GM23338 (cell line): ENCODE data around the gene INO80B.
A peak's percentile ranks its signal among the peaks of the same experiment; 100 is the strongest.

Experiments used
- EZH2phosphoT487 ChIP-seq: fragments of 200-600 bp; sonication (generic); IDR thresholded peaks from one replicate; pipeline ENCODE4 v1.8.1; 2018; ENCODE audit warnings: antibody characterized with exemption; ENCODE audit not compliant: unreplicated experiment
- JUNB ChIP-seq: IDR thresholded peaks from one replicate; pipeline ENCODE4 v1.6.1; 2016; ENCODE audit warnings: antibody characterized with exemption; ENCODE audit not compliant: unreplicated experiment
- NANOG ChIP-seq: IDR thresholded peaks from 2 replicates; pipeline ENCODE4 v1.6.1; 2016; ENCODE audit warnings: antibody characterized with exemption, borderline replicate concordance
- POLR2AphosphoS5 ChIP-seq: IDR thresholded peaks from 2 replicates; pipeline ENCODE4 v1.6.1; 2016; ENCODE audit warnings: antibody characterized with exemption, low read depth
- STAT1 ChIP-seq: IDR thresholded peaks from one replicate; pipeline ENCODE4 v1.6.1; 2016; ENCODE audit warnings: antibody characterized with exemption; ENCODE audit not compliant: unreplicated experiment
- TF ChIP-seq, protein P1 (sequence below), 2 experiments: fragments of 200-600 bp in 1 of 2; sonication (generic) in 1 of 2; conservative IDR thresholded peaks; 2 replicates each; pipeline versions ENCODE4 v1.5.1 to v1.6.1; 2016 to 2017; ENCODE audit warnings: antibody characterized with exemption in 2 of 2, low read depth in 2 of 2, mild to moderate bottlenecking in 2 of 2, moderate library complexity in 1 of 2
- TF ChIP-seq, protein P2 (sequence below): IDR thresholded peaks from one replicate; pipeline ENCODE4 v1.6.1; 2018; ENCODE audit warnings: antibody characterized with exemption; ENCODE audit not compliant: unreplicated experiment

DNA sequence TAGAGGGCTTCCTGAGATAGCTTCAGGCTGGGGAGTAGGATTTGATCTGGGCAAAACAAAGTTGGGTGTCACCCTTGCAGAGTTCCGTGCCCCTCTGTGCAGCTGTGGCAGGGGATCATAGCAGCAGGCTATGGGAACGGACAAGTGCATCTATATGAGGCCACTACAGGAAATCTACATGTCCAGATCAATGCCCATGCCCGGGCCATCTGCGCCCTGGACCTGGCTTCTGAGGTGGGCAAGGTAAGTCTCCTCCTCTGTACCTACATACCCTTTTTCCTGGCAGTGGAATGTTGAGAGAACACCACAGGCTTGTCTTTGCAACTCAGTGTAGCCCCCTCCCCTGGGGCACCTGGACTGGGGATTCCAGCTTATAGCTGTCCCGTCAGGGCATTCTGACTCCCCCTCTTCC, 29.9 kb upstream of the INO80B start:
- peak; percentile 38 for TF ChIP-seq POLR2AphosphoS5
- TF ChIP-seq, protein P1, sequence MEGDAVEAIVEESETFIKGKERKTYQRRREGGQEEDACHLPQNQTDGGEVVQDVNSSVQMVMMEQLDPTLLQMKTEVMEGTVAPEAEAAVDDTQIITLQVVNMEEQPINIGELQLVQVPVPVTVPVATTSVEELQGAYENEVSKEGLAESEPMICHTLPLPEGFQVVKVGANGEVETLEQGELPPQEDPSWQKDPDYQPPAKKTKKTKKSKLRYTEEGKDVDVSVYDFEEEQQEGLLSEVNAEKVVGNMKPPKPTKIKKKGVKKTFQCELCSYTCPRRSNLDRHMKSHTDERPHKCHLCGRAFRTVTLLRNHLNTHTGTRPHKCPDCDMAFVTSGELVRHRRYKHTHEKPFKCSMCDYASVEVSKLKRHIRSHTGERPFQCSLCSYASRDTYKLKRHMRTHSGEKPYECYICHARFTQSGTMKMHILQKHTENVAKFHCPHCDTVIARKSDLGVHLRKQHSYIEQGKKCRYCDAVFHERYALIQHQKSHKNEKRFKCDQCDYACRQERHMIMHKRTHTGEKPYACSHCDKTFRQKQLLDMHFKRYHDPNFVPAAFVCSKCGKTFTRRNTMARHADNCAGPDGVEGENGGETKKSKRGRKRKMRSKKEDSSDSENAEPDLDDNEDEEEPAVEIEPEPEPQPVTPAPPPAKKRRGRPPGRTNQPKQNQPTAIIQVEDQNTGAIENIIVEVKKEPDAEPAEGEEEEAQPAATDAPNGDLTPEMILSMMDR (conservative IDR thresholded peaks at IDR 0.05; ENCODE audit: low read depth in 2 of 2) = no peak
- TF ChIP-seq NANOG = no peak
- no peak for TF ChIP-seq JUNB
- TF ChIP-seq, protein P2, sequence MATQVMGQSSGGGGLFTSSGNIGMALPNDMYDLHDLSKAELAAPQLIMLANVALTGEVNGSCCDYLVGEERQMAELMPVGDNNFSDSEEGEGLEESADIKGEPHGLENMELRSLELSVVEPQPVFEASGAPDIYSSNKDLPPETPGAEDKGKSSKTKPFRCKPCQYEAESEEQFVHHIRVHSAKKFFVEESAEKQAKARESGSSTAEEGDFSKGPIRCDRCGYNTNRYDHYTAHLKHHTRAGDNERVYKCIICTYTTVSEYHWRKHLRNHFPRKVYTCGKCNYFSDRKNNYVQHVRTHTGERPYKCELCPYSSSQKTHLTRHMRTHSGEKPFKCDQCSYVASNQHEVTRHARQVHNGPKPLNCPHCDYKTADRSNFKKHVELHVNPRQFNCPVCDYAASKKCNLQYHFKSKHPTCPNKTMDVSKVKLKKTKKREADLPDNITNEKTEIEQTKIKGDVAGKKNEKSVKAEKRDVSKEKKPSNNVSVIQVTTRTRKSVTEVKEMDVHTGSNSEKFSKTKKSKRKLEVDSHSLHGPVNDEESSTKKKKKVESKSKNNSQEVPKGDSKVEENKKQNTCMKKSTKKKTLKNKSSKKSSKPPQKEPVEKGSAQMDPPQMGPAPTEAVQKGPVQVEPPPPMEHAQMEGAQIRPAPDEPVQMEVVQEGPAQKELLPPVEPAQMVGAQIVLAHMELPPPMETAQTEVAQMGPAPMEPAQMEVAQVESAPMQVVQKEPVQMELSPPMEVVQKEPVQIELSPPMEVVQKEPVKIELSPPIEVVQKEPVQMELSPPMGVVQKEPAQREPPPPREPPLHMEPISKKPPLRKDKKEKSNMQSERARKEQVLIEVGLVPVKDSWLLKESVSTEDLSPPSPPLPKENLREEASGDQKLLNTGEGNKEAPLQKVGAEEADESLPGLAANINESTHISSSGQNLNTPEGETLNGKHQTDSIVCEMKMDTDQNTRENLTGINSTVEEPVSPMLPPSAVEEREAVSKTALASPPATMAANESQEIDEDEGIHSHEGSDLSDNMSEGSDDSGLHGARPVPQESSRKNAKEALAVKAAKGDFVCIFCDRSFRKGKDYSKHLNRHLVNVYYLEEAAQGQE = no peak
- TF ChIP-seq EZH2phosphoT487 = no peak
- no peak for TF ChIP-seq STAT1
